ENCODE measurements around the gene COMMD2. TPM values are rescaled to one million over a fixed set of nuclear protein-coding genes. Genes with fewer than 3 reads are reported as not detected.

The COMMD2 gene
- polyA plus RNA-seq, 1 of the 3 experiments (the other 2 are of a cell fraction) = 20.9 TPM

- 35% methylated on average over 1 of the region's 1 CpG for WGBS (ENCODE audit: low lambda C conversion rate)
- no peaks in the 10 kb centered on the region for H3K27me3 ChIP-seq (ENCODE audit: insufficient read depth)
- no peaks in the 10 kb centered on the region for H3K36me3 ChIP-seq (replicated peaks in 1 of 2; ENCODE audit: control insufficient read depth in 1 of 2, insufficient read depth in 2 of 2, low read length in 1 of 2)
- H3K9ac ChIP-seq = no peak overlapping the region
- DNase-seq = no peak
- no peak overlapping the region for H2AFZ ChIP-seq (ENCODE audit: low read depth)
- POLR2A ChIA-PET = no interaction called here
- H3K4me2 ChIP-seq = no peak overlapping the region
- no peaks in the 10 kb centered on the region for H3K79me2 ChIP-seq (ENCODE audit: insufficient read depth)
- no peaks in the 10 kb centered on the region for H3K9me2 ChIP-seq
- CTCF ChIA-PET = no interaction called here
- no peaks in the 10 kb centered on the region for H4K20me1 ChIP-seq (ENCODE audit: insufficient read depth)
- no peak overlapping the region for H3K27ac ChIP-seq (ENCODE audit: low read depth in 2 of 2, low read length in 1 of 2)
- no peaks in the 10 kb centered on the region for H3K9me3 ChIP-seq
- TF ChIP-seq CTCF (IDR thresholded peaks at IDR 0.05) = no peak
- no peak for TF ChIP-seq MEF2A (IDR thresholded peaks at IDR 0.05; ENCODE audit: borderline replicate concordance, low read depth)
- 0 out of 4 replicates have a peak, but pooled peaks cover 0 to under 1% of the 10 kb centered on the region in 2 experiments for H3K4me1 ChIP-seq (ENCODE audit: control insufficient read depth in 1 of 2, insufficient read depth in 2 of 2, low read depth in 1 of 2, low read length in 1 of 2)
- H3K4me3 ChIP-seq (ENCODE audit: low read depth in 2 of 2, low read length in 1 of 2) = no peak overlapping the region
- H3F3A ChIP-seq (replicated peaks; ENCODE audit: insufficient read depth) = peaks cover 3% of the 10 kb centered on the region
Measured at GRCh38 chr3:149801195-149801594, 48.9 kb upstream of the COMMD2 start.

GRCh38 chr3:149800693-149801092, 48.4 kb upstream of the COMMD2 start:
- Histone ChIP-seq H2AFZ (ENCODE audit: low read depth) (no peak overlapping the region), H3K79me2 (ENCODE audit: insufficient read depth) (no peaks in the 10 kb centered on the region), H3K9ac (no peak overlapping the region), H3K9me2 (no peaks in the 10 kb centered on the region), H3F3A (replicated peaks; ENCODE audit: insufficient read depth) (peaks cover 3% of the 10 kb centered on the region), H3K9me3 (no peaks in the 10 kb centered on the region), H3K4me1 (ENCODE audit: control insufficient read depth in 1 of 2, insufficient read depth in 2 of 2, low read depth in 1 of 2, low read length in 1 of 2) (no peaks in the 10 kb centered on the region), H3K36me3 (replicated peaks in 1 of 2; ENCODE audit: control insufficient read depth in 1 of 2, insufficient read depth in 2 of 2, low read length in 1 of 2) (no peaks in the 10 kb centered on the region), H3K4me3 (ENCODE audit: low read depth in 2 of 2, low read length in 1 of 2) (no peak overlapping the region), H4K20me1 (ENCODE audit: insufficient read depth) (no peaks in the 10 kb centered on the region), H3K27ac (ENCODE audit: low read depth in 2 of 2, low read length in 1 of 2) (no peak overlapping the region), H3K27me3 (ENCODE audit: insufficient read depth) (no peaks in the 10 kb centered on the region), H3K4me2 (no peak overlapping the region)
- CTCF ChIA-PET = interaction anchor here (1.7 kb wide), 1 partner anchor 8 kb away, joined by 5 read pairs; no protein-coding TSS in a partner anchor
- no peak for DNase-seq
- 68% methylated on average over 8 of the region's 8 CpGs for WGBS (ENCODE audit: low lambda C conversion rate)
- TF ChIP-seq ZBTB33 (IDR thresholded peaks at IDR 0.05; ENCODE audit: borderline replicate concordance, low read depth) (no peak), ELF1 (IDR thresholded peaks at IDR 0.05) (no peak)
- POLR2A ChIA-PET = no interaction called here

- no peak overlapping the region for H3K27ac ChIP-seq (ENCODE audit: low read depth in 2 of 2, low read length in 1 of 2)
- H3K4me1 ChIP-seq (ENCODE audit: control insufficient read depth in 1 of 2, insufficient read depth in 2 of 2, low read depth in 1 of 2, low read length in 1 of 2) = no peaks in the 10 kb centered on the region
- CTCF ChIA-PET = interaction anchor here (0.6 to 2.7 kb wide), 2 partner anchors 12 to 393 kb away, joined by 3 to 11 read pairs; no protein-coding TSS in a partner anchor
- no peaks in the 10 kb centered on the region for H3F3A ChIP-seq (replicated peaks; ENCODE audit: insufficient read depth)
- H3K4me3 ChIP-seq (ENCODE audit: low read depth in 2 of 2, low read length in 1 of 2) = no peak overlapping the region
- 96% methylated on average over 1 of the region's 1 CpG for WGBS (ENCODE audit: low lambda C conversion rate)
- no peak for DNase-seq
- H3K9me3 ChIP-seq = no peaks in the 10 kb centered on the region
- no peaks in the 10 kb centered on the region for H4K20me1 ChIP-seq (ENCODE audit: insufficient read depth)
- H3K9me2 ChIP-seq = no peaks in the 10 kb centered on the region
- H3K36me3 ChIP-seq (replicated peaks in 1 of 2; ENCODE audit: control insufficient read depth in 1 of 2, insufficient read depth in 2 of 2, low read length in 1 of 2) = no peaks in the 10 kb centered on the region
- H3K4me2 ChIP-seq = no peak overlapping the region
- H3K9ac ChIP-seq = no peak overlapping the region
- no peak overlapping the region for H2AFZ ChIP-seq (ENCODE audit: low read depth)
- no peaks in the 10 kb centered on the region for H3K27me3 ChIP-seq (ENCODE audit: insufficient read depth)
- POLR2A ChIA-PET = no interaction called here
- H3K79me2 ChIP-seq (ENCODE audit: insufficient read depth) = no peaks in the 10 kb centered on the region
- no peak for TF ChIP-seq RFX5 (IDR thresholded peaks at IDR 0.05; ENCODE audit: low read length)
- no peak for TF ChIP-seq RAD21 (IDR thresholded peaks at IDR 0.05; ENCODE audit: low read length)
- no peak for TF ChIP-seq FOXM1 (IDR thresholded peaks at IDR 0.05; ENCODE audit: low read depth)
- TF ChIP-seq CTCF (IDR thresholded peaks at IDR 0.05) = no peak
- no peak for TF ChIP-seq JUND (IDR thresholded peaks at IDR 0.05)
- no peak for TF ChIP-seq TAF1 (IDR thresholded peaks at IDR 0.05; ENCODE audit: borderline replicate concordance, low read depth, low read length)
- TF ChIP-seq EZH2phosphoT487 (IDR thresholded peaks at IDR 0.05; ENCODE audit: borderline replicate concordance, low read depth) = no peak
- no peak for TF ChIP-seq RXRA (IDR thresholded peaks at IDR 0.05; ENCODE audit: borderline replicate concordance, low read depth)
- no peak for TF ChIP-seq GATA2 (CRISPR knock-in tag; IDR thresholded peaks at IDR 0.05)
- TF ChIP-seq SIN3A (IDR thresholded peaks at IDR 0.05; ENCODE audit: borderline replicate concordance, low read depth, low read length) = no peak
- no peak for TF ChIP-seq TCF12 (IDR thresholded peaks at IDR 0.05)
Measured at GRCh38 chr3:149796026-149796425, 43.7 kb upstream of the COMMD2 start.

All from SK-N-SH (cell line).